HL-60 (cell line): ENCODE results near the gene MRPL28.
"Not testable (repeated sequence)": the region's sequence is repeated elsewhere in the genome, so short reads cannot be mapped to it uniquely, and the experiment has no call there.

Source experiments
- DNase-seq, 2 experiments: peaks; one replicate each; pipeline ENCODE4 v3.0.0-alpha.2; 2010 to 2020; ENCODE audit warnings: low read depth in 1 of 2, low spot score in 1 of 2
- H3K27ac ChIP-seq: fragments of 250-450 bp; sonication (Bioruptor Pico); replicated peaks from 2 replicates; pipeline ENCODE4 v1.5.1; 2020; ENCODE audit warnings: mild to moderate bottlenecking, moderate library complexity
- H3K27me3 ChIP-seq: fragments of 250-450 bp; sonication (Bioruptor Pico); 2 replicates; pipeline ENCODE4 v1.5.1; 2021; ENCODE audit warnings: mild to moderate bottlenecking, moderate library complexity; ENCODE audit not compliant: insufficient read depth, poor library complexity, severe bottlenecking
- H3K4me3 ChIP-seq: replicated peaks from 2 replicates; pipeline ENCODE4 v1.5.1; 2011; ENCODE audit warnings: mild to moderate bottlenecking, control low read depth, low read length; ENCODE audit not compliant: insufficient read depth
- CTCF ChIP-seq: IDR thresholded peaks from one replicate; pipeline ENCODE4 v1.5.1; 2011; ENCODE audit warnings: low read length, control low read depth, inconsistent platforms; ENCODE audit not compliant: insufficient read depth
- GABPA ChIP-seq: IDR thresholded peaks from 2 replicates; pipeline ENCODE4 v1.6.1; 2012; ENCODE audit warnings: low read depth
- POLR2AphosphoS5 ChIP-seq: IDR thresholded peaks from 2 replicates; pipeline ENCODE4 v1.6.1; 2012; ENCODE audit warnings: low read depth
- SPI1 ChIP-seq: IDR thresholded peaks from 2 replicates; pipeline ENCODE4 v1.6.1; 2012; ENCODE audit warnings: low read depth, mild to moderate bottlenecking, borderline replicate concordance
- TF ChIP-seq, protein P1 (sequence below): IDR thresholded peaks from 2 replicates; pipeline ENCODE4 v1.6.1; 2012; ENCODE audit warnings: low read depth; ENCODE audit not compliant: insufficient replicate concordance

MRPL28 gene

GRCh38 chr16:342455-343213 is 27.7 kb downstream of the MRPL28 start:
- TF ChIP-seq CTCF = no peak
- no peak for TF ChIP-seq GABPA
- TF ChIP-seq POLR2AphosphoS5 = peak; percentile 88
- no peak for TF ChIP-seq SPI1
- TF ChIP-seq, protein P1, sequence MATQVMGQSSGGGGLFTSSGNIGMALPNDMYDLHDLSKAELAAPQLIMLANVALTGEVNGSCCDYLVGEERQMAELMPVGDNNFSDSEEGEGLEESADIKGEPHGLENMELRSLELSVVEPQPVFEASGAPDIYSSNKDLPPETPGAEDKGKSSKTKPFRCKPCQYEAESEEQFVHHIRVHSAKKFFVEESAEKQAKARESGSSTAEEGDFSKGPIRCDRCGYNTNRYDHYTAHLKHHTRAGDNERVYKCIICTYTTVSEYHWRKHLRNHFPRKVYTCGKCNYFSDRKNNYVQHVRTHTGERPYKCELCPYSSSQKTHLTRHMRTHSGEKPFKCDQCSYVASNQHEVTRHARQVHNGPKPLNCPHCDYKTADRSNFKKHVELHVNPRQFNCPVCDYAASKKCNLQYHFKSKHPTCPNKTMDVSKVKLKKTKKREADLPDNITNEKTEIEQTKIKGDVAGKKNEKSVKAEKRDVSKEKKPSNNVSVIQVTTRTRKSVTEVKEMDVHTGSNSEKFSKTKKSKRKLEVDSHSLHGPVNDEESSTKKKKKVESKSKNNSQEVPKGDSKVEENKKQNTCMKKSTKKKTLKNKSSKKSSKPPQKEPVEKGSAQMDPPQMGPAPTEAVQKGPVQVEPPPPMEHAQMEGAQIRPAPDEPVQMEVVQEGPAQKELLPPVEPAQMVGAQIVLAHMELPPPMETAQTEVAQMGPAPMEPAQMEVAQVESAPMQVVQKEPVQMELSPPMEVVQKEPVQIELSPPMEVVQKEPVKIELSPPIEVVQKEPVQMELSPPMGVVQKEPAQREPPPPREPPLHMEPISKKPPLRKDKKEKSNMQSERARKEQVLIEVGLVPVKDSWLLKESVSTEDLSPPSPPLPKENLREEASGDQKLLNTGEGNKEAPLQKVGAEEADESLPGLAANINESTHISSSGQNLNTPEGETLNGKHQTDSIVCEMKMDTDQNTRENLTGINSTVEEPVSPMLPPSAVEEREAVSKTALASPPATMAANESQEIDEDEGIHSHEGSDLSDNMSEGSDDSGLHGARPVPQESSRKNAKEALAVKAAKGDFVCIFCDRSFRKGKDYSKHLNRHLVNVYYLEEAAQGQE = no peak
- DNase-seq = peak in 1 of 2 experiments; percentile 88
- H3K27me3 ChIP-seq = no peaks in the 10 kb centered on the region
- no peak overlapping the region for H3K4me3 ChIP-seq
- H3K27ac ChIP-seq = peak overlapping the region; percentile 2

DNA sequence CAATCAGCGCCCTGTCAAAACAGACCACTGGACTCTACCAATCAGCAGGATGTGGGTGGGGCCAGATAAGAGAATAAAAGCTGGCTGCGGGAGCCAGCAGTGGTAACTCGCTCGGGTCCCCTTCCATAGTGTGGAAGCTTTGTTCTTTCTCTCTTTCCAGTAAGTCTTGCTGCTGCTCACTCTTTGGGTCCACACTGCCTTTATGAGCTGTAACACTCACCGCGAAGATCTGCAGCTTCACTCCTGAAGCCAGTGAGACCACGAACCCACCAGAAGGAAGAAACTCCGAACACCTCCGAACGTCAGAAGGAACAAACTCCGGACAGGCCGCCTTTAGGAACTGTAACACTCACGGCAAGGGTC is 28.4 kb downstream of the MRPL28 start:
- not testable (repeated sequence) for H3K4me3 ChIP-seq, DNase-seq, H3K27ac ChIP-seq, H3K27me3 ChIP-seq

GRCh38 chr16:341095-341973 is 29.0 kb downstream of the MRPL28 start:
- not testable (repeated sequence) for H3K27me3 ChIP-seq, DNase-seq, H3K4me3 ChIP-seq
- H3K27ac ChIP-seq = peak overlapping the region; percentile 94

DNA sequence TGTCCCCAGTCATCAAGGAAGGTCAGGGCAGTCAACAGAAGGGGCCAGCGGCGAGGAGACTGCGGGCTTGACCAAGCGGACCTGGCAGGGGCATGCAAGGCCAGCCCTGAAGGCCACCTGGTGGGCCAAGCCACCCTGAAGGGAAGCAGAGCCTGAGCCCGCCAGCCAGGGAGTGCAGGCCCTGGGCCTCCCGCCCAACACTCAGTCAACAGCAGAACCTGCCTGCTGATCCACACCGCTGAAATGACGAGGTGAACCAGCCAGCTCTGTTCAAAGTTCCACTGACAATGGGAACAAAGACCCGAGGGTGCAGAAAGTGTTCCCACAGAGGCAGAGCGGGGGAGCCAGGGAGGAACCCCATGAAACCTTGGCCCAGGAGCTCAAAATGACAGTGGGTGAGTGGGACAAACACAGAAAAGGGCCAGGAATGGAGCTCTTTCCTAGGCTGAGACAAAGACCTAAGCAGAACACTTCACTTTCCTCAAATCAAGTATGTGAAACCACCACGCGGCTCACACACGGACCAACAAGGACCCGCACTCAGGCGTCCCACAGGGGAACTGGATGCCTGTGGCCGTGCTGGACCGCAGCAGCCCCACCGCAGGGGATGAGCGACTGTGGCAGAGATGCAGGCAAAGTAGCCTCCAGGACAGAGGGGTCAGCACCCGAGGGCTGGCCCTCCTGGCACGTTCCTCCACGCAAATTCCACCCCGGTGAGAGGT is 29.8 kb downstream of the MRPL28 start:
- Histone ChIP-seq H3K27ac (peak overlapping the region; percentile 94), H3K27me3 (no peaks in the 10 kb centered on the region), H3K4me3 (no peak overlapping the region)
- DNase-seq = no peak
- no peak for TF ChIP-seq CTCF
- TF ChIP-seq SPI1 = no peak
- TF ChIP-seq GABPA = no peak
- no peak for TF ChIP-seq POLR2AphosphoS5
- TF ChIP-seq, protein P1 = no peak
